ENCODE results near the gene PSMD9.

DNA sequence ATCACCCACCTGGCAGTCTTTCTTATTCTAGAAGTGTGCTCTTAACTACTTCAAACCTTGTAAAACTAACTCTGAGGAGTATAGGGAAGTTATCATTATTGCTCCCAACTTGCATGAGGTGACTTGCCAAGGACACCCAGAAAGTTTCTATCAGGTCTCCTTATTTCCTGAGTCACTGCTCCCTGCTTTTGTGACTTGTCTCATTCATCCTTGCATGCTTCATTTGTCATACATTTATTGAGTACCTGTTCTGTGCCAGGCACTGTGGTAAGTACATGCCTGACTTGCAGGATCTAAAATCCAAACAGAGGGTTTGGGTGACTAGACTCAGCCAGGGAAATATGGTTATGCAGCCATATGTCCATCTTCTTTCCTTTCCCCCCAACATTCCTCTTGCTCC lies 55.3 kb downstream of the PSMD9 start:
- TF ChIP-seq, protein P1, sequence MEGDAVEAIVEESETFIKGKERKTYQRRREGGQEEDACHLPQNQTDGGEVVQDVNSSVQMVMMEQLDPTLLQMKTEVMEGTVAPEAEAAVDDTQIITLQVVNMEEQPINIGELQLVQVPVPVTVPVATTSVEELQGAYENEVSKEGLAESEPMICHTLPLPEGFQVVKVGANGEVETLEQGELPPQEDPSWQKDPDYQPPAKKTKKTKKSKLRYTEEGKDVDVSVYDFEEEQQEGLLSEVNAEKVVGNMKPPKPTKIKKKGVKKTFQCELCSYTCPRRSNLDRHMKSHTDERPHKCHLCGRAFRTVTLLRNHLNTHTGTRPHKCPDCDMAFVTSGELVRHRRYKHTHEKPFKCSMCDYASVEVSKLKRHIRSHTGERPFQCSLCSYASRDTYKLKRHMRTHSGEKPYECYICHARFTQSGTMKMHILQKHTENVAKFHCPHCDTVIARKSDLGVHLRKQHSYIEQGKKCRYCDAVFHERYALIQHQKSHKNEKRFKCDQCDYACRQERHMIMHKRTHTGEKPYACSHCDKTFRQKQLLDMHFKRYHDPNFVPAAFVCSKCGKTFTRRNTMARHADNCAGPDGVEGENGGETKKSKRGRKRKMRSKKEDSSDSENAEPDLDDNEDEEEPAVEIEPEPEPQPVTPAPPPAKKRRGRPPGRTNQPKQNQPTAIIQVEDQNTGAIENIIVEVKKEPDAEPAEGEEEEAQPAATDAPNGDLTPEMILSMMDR (IDR thresholded peaks at IDR 0.05), result no peak
- TF ChIP-seq EP300 (IDR thresholded peaks at IDR 0.05) (no peak), POLR2A (IDR thresholded peaks at IDR 0.05) (no peak)

Measured in ovary (tissue), 3 donors.